GM18519 (cell line): ENCODE measurements around the gene CENPH.
"Not testable (repeated sequence)": the region's sequence is repeated elsewhere in the genome, so short reads cannot be mapped to it uniquely, and the experiment has no call there.

Source experiments
- ATAC-seq: cut with Tn5 transposase; IDR thresholded peaks from one replicate; pipeline ENCODE4 v1.9.1; 2021; ENCODE audit warnings: mild to moderate bottlenecking, moderate library complexity; ENCODE audit not compliant: unreplicated experiment, low FRiP score

CENPH gene, protein sequence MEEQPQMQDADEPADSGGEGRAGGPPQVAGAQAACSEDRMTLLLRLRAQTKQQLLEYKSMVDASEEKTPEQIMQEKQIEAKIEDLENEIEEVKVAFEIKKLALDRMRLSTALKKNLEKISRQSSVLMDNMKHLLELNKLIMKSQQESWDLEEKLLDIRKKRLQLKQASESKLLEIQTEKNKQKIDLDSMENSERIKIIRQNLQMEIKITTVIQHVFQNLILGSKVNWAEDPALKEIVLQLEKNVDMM

DNA sequence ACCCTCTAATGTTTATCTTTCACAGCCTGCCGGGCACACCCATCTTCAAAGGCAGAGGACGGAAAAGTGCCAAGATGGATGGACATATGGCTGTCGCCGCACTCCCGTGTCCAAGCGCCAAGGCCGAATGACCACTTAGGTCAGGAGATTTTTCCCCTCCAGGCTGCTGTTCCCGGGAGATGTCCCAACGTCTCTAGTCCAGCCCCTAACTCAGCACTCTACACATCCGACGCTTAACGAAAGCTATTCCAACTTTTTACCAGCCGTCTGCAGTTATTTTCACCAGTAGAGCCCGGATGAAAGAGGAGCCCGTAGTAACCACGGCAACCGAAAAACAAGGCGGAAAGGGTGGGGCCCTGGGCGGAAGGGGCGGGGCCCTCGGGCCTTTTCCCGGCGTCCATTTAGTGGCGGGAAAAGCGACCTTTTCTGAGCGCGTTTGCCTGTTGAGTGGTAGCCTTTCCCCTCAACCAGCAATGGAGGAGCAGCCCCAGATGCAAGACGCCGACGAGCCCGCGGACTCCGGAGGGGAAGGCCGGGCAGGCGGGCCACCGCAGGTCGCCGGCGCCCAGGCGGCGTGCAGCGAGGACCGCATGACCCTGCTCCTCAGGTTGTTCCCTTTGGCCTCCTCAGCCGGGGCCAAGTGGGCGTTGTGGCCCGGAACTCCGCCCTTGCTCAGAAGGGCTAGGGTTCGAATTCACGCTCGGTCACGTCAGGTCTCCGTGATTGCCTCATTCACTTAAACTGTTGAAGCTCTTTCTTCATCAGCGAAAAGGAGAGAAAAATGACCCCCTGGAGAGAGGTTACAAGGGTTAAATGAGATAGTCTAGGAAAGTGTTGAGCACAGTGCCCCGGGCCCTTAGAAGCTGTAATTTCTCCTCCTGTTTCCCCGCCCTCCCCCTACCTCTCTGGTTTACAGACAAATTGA lies at the start of gene CENPH:
Gene CENPH (plus strand): TSS at position 422 of the 925 bp plus-strand sequence. CDS start 52 bp downstream, at position 474.
- peak; percentile 69 for ATAC-seq

DNA sequence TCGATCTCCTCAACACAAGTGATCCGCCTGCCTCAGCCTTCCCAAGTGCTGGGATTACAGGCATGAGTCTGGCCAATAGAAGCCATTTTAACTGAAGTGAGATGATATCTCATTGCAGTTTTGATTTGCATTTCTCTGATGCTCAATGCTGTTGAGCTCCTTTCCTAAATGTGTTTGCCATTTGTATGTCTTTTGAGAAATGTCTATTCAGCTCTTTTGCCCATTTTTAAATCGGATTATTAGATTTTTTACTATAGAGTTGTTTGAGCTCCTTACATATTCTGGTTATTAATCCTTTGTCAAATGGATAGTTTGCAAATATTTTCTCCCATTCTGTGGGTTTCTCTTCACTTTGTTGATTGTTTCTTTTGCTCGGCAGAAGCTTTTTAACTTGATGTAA lies 49.1 kb upstream of the CENPH start:
- not testable (repeated sequence) for ATAC-seq

DNA sequence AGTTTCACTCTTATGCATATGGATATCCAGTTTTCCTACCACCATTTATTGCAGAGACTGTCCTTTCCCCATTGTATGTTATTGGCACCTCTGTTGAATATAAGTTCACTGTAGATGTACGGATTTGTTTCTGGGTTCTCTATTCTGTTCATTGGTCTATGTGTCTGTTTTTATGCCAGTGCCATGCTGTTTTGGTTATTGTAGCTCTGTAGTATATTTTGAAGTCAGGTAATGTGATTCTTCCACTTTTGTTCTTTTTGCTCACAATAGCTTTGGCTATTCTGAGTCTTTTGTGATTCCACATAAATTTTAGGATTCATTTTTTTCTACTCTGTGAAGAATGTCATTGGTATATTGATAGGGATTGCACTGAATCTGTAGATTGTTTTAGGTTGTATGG lies 48.6 kb upstream of the CENPH start:
- no peak for ATAC-seq

DNA sequence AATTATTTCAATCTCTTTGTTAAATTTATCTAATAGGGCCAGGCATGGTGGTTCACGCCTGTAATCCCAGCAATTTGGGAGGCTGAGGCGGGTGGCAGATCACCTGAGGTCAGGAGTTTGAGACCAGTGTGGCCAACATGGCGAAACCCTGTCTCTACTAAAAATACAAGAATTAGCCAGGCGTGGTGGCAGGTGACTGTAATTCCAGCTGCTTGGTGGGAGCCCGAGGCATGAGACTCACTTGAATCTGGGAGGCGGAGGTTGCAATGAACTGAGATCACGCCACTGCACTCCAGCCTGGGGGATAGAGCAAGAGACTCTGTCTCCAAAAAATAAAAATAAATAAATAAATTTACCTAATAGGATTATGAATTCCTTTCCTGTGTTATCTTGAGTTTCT lies 40.8 kb upstream of the CENPH start:
- not testable (repeated sequence) for ATAC-seq

DNA sequence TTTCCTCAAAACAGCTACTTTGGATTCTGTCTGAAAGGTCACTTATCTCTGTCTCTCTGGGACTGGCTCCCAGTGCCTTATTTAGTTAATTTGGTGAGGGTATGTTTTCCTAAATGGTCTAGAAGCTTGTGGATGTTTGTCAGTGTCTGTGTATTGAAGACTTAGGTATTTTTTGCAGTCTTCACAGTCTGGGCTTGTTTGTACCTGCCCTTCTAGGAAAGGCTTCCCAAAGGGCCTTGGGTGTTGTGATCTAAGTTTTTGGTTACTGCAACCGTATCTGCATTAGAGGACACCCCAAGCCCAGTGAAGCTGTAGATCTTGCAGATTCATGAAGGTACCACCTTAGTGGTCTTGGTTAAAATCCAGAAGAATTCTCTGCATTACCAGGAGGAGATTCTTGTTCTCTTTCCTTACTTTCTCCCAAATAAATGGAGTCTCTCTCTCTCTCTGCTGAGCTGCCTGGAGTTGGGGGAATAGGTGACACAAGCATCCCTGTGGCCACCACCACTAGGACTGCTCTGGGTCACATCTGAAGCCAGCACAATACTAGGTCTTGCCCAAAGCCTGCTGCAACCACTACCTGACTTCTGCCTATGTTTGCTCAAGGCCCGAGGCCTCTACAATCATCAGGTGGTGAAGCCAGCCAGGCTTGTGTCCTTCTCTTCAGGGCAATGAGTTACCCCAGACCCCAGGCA lies 40.3 kb upstream of the CENPH start:
- no peak for ATAC-seq

DNA sequence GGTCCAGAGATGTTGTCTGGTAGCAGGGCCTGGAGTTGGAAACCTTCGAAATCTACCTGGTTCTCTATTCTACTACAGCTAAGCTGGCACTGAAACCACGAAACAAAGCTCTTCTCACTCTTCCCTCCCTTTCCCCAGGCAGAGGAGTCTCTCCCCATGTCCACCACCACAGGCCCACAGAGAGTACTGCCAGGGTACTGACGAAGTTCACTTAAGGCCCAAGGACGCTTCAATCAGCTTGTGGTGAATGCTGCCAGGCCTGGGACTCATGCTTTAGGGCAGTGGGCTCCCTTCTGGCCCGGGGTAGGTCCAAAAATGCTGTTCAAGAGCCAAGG lies 39.7 kb upstream of the CENPH start:
- no peak for ATAC-seq

DNA sequence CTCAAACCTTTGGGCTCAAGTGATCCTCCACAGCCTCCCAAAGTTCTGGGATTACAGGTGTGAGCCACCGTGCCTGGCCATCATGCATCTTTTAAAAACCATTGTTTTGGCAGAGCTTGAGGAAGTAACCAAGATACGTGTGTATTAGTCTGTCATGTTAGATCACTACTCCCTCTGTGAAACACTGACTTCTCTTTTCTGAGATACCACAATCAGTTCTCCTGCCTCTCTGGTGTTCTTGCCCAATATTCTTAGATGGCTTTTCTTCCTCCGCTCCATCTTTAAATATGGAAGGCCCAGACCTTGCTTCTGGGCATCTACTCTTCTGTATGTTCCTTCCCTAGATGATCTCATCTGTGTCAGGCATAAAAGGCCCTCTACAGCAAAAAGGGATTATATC lies 36.7 kb upstream of the CENPH start:
- no peak for ATAC-seq

DNA sequence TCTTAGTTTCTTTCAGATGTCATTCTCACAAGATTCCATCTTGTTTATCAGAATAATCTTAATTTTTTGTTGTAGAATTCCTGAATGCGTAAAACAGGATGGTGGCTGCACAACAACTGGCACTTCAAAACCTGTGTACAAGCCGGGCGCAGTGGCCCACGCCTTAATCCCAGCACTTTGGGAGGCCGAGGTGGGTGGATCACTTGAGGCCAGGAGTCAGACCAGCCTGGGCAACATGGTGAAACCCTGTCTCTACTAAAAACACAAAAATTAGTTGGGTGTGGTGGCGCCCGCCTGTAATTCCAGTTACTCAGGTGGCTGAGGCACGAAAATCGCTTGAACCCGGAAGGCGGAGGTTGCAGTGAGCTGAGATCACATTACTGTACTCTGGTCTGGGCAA lies 32.9 kb upstream of the CENPH start:
- ATAC-seq = no peak

DNA sequence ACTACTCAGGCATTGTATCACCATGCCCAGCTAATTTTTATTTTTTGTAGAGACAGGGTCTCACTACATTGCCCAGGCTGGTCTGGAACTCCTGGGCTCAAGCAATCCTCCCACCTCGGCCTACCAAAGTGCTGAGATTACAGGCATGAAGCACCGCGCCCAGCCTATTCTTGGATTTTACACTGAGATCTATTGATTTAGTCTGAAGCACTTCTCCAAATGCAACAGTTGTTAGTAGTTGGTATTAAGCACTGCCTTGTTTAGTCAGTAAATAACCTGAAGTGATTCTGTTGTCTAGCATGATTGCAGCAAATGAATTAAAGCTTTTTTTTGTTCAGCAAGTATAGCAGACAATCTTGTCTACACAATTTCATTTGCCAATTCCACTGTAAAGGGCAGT lies 31.3 kb upstream of the CENPH start:
- no peak for ATAC-seq

DNA sequence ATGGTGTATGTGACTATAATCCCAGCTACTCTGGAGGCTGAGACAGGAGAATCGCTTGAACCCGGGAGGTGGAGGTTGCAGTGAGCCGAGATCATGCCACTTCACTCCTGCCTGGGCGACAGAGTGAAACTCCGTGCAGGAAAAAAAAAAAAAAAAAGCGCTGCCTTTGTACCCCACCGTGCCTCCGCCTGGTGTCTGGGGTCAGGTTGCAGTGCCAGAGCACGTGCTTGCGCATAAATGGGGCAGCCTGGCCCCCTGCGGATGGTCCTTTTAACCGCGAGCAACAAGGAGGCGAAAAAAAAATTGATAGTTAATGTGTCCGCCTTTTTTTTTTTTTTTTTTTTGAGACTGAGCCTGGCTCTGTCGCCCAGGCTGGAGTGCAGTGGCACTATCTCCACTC lies 28.7 kb upstream of the CENPH start:
- ATAC-seq = no peak

DNA sequence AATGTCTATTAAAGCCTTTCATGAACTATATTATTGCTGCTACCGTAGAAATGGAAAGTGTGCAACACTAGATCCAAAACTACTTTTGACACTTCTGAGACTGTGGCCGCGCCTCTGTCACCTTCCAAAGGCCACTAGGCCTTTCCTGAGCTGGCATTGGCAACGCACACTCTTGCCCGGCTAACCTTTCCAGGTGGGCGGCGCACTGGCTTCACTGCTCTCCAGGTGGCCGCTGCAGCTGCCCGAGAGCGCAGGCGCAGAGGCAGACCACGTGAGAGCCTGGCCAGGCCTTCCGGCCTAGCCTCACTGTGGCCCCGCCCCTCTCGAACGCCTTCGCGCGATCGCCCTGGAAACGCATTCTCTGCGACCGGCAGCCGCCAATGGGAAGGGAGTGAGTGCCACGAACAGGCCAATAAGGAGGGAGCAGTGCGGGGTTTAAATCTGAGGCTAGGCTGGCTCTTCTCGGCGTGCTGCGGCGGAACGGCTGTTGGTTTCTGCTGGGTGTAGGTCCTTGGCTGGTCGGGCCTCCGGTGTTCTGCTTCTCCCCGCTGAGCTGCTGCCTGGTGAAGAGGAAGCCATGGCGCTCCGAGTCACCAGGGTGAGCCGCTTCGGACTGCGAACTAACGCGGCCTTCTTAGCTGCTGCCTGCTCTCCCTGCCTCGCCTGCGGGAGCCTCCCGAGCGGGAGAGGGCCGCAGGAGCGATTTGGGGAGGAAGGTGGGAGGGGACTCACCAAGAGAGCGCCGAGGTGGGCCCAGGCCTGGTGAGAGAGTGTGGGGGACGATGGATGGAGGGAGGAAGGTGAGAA lies 22.5 kb upstream of the CENPH start, which contains the start of gene CCNB1:
Gene CCNB1 (plus strand): TSS at position 465 of the 807 bp plus-strand sequence. CDS start 113 bp downstream, at position 578.
- peak; percentile 95 for ATAC-seq

DNA sequence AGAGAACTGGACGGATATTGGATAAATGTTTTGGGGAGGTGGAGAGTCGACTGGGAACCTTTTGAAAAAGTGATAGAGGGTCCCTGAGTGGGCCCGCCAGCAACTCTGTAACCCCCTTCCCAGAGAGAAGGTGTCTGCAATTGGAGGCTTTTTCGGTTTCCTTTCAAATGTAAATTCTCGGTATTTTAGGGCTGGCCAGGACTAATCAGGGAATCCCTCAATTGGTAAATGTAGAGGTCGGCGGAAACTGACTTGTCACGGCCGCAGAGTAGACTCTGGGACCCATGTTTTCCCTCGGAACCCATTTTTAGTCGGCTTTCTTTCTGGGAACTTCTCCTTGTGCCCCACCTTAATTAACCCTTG lies 21.9 kb upstream of the CENPH start:
- no peak for ATAC-seq

DNA sequence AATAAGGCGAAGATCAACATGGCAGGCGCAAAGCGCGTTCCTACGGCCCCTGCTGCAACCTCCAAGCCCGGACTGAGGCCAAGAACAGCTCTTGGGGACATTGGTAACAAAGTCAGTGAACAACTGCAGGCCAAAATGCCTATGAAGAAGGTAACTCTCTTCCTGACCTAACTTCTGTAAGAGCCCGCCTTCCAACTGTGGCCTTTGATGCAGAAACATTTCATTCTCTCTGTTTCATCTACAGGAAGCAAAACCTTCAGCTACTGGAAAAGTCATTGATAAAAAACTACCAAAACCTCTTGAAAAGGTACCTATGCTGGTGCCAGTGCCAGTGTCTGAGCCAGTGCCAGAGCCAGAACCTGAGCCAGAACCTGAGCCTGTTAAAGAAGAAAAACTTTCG lies 21.5 kb upstream of the CENPH start:
- ATAC-seq = no peak

DNA sequence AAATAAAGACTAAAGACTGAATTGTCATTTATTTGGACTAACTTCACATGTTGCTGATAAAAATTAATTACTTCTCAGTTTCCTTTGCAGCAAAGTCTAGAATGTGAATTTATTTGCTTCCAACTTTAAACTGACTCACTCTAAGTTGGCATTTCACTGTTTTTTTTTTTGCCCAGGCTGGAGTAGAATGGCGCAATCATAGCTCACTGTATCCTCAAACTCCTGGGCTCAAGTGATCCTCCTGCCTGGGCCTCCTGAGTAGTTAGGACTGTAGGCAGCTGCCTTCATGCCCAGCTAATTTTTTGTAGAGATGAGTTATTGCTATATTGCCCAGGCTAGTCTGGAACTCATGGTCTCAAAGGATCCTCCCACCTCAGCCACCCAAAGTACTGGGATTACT lies 18.9 kb upstream of the CENPH start:
- no peak for ATAC-seq

DNA sequence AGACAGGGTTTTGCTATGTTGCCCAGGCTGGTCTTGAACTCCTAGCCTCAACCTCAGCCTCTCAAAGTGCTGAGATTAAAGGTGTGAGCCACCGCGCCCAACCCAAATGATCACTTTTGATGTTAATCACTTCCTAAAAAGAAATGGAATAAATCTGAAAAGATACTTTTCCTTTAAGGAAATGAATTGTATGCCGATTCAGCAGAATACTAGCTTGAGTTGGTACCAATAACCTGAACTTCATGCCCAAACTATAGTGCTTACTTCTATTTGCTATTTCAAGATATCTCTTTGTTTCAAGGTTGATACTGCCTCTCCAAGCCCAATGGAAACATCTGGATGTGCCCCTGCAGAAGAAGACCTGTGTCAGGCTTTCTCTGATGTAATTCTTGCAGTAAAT lies 18.4 kb upstream of the CENPH start:
- ATAC-seq = no peak

DNA sequence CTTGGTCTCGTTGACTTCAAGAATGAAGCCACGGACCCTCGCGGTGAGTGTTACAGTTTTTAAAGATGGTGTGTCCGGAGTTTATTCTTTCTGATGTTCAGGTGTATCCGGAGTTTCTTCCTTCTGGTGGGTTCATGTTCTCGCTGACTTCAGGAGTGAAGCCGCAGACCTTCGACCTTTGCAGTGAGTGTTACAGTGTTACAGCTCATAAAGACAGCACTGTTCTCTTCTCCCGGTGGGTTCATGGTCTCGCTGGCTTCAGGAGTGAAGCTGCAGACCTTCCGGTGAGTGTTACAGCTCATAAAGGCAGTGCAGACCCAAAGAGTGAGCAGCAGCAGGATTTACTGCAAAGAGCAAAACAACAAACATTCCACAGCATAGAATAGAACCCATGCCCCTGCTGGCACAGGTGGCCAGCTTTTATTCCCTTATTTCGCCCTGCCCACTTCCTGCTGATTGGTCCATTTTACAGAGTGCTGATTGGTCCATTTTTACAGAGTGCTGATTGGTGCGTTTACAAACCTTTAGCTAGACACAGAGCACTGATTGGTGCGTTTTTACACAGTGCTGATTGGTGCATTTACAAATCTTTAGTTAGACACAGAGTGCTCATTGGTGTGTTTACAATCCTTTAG lies 7.6 kb upstream of the CENPH start:
- not testable (repeated sequence) for ATAC-seq

DNA sequence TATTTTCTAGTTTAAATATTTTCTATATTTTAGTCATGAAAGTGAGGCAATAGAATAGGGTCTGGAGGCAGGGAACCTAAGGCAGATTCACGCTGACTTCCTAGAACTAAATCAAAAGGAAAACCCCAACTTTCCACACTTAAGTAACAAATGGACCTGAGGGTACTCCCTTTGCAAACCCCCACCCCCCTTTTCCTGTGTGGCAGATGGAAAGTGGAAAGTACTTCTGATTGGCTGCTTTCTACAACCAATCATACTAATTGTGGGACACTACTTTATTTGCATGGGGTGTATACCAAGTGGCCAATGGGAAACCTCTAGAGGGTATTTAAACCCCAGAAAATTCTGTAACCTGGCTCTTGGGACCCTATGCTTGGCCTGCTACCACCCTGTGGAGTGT lies 4.8 kb upstream of the CENPH start:
- ATAC-seq = no peak

DNA sequence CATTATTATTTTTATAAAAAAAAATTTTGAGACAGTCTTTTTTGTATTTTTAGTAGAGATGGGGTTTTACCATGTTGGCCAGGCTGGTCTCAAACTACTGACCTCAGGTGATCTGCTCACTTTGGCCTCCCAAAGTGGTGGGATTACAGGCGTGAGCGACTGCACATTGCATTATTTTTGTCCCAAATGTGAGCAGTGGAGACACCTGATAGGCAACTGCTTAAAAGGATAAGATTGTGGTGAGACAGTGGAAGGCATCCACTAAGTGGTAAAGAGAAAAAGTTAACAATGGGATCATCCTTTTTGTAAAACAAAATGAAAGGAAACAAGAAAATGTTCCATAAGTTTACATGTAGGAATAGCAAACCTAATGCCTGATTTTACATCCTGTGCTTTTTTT lies 2.0 kb upstream of the CENPH start:
- no peak for ATAC-seq

DNA sequence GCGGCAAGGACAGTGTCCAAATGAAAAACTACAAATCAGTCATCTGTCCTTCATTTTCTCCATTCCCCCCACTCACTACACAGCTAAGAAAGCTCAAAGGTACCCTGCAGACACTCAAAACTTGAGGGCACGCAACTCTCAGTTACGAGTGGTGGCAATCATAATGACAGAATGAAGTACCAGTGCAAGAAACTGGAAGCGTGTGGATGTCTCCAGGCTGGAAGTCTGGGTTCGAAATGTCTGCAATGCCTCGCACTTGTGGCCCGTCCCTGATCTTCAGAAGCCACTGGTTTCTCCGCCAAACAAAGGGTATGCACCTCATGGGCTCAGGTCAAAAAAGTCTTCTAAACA lies 597 bp upstream of the CENPH start:
- no peak for ATAC-seq

DNA sequence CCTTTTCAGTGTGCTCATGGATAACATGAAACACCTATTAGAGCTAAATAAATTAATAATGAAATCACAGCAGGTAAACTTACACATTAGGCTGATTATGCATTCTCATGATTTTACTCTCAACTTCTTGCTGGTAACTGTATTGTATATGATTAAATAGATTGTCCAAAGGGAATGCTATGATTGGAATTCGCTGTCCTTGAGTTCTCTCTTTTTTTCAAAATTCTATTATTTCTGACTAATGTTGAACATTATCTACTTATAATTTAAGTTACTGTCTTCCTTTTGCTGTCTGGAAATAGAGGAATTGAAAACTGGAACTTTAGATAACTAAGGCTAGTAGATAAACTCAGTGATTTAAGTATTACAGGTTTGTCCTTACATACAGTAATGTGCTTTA lies 13.1 kb downstream of the CENPH start:
- no peak for ATAC-seq
